Stimulated activated CD4-positive, alpha-beta T cell treated with anti-CD3 and anti-CD28 coated beads, Interleukin-12 subunit alpha, Interleukin-12 subunit beta, amount 100 ng/mL, for 4 hours (primary cell): ENCODE data around the gene DLG1.
"Not testable (repeated sequence)": the region's sequence is repeated elsewhere in the genome, so short reads cannot be mapped to it uniquely, and the experiment has no call there.

Source experiments
- DNase-seq: peaks from one replicate; pipeline ENCODE4 v3.0.0-alpha.2; 2020

DLG1 gene

GRCh38 chr3:197206913-197207312, 91.5 kb downstream of the DLG1 start:
- no peak for DNase-seq

- no peak for DNase-seq
Observed at GRCh38 chr3:197205675-197206074, 92.7 kb downstream of the DLG1 start.

GRCh38 chr3:197205265-197205664, 93.1 kb downstream of the DLG1 start:
- DNase-seq: no peak

- DNase-seq: no peak
Observed at GRCh38 chr3:197204736-197205135, 93.7 kb downstream of the DLG1 start.

GRCh38 chr3:197203714-197204146, 94.7 kb downstream of the DLG1 start:
- no peak for DNase-seq

- DNase-seq: no peak
Observed at GRCh38 chr3:197202694-197203093, 95.7 kb downstream of the DLG1 start.

GRCh38 chr3:197201791-197202452, 96.5 kb downstream of the DLG1 start:
- DNase-seq: no peak

GRCh38 chr3:197200856-197201255, 97.6 kb downstream of the DLG1 start:
- DNase-seq: not testable (repeated sequence)

GRCh38 chr3:197197334-197197733, 101.1 kb downstream of the DLG1 start:
- DNase-seq: no peak

GRCh38 chr3:197196192-197196591, 102.2 kb downstream of the DLG1 start:
- no peak for DNase-seq

- DNase-seq: no peak
Observed at GRCh38 chr3:197195326-197195725, 103.1 kb downstream of the DLG1 start.

- DNase-seq: not testable (repeated sequence)
Observed at GRCh38 chr3:197193759-197194158, 104.7 kb downstream of the DLG1 start.

- DNase-seq: no peak
Observed at GRCh38 chr3:197191897-197192296, 106.5 kb downstream of the DLG1 start.

GRCh38 chr3:197189623-197190022, 108.8 kb downstream of the DLG1 start:
- no peak for DNase-seq

- no peak for DNase-seq
Observed at GRCh38 chr3:197188963-197189362, 109.4 kb downstream of the DLG1 start.

GRCh38 chr3:197186887-197187588, 111.4 kb downstream of the DLG1 start:
- no peak for DNase-seq

GRCh38 chr3:197183582-197183981, 114.8 kb downstream of the DLG1 start:
- DNase-seq: no peak

GRCh38 chr3:197181741-197182140, 116.7 kb downstream of the DLG1 start:
- DNase-seq: no peak

GRCh38 chr3:197178998-197179397, 119.4 kb downstream of the DLG1 start:
- no peak for DNase-seq

GRCh38 chr3:197175503-197175902, 122.9 kb downstream of the DLG1 start:
- no peak for DNase-seq

GRCh38 chr3:197174927-197175326, 123.5 kb downstream of the DLG1 start:
- no peak for DNase-seq

GRCh38 chr3:197173620-197174019, 124.8 kb downstream of the DLG1 start:
- DNase-seq: no peak

GRCh38 chr3:197171481-197172067, 126.8 kb downstream of the DLG1 start:
- DNase-seq: no peak

- no peak for DNase-seq
Observed at GRCh38 chr3:197169028-197169427, 129.4 kb downstream of the DLG1 start.
